AG09309 (cell line): ENCODE data around the gene PDE3B.

ENCODE experiments used
- DNase-seq: peaks from one replicate; pipeline ENCODE4 v3.0.0-alpha.2; 2010; ENCODE audit warnings: low read depth
- H3K4me3 ChIP-seq: 2 replicates; pipeline ENCODE4 v1.5.1; 2011; ENCODE audit warnings: mild to moderate bottlenecking, low read depth, low read length, moderate library complexity; ENCODE audit not compliant: control insufficient read depth
- CTCF ChIP-seq: IDR thresholded peaks from 2 replicates; pipeline ENCODE4 v1.5.1; 2011; ENCODE audit warnings: mild to moderate bottlenecking, low read depth, low read length, inconsistent platforms; ENCODE audit not compliant: insufficient read depth, control insufficient read depth; ENCODE audit errors: missing control alignments

PDE3B gene

GRCh38 chr11:14641801-14642200 is 1.8 kb upstream of the PDE3B start:
- no peak for DNase-seq
- TF ChIP-seq CTCF, result no peak
- no peak overlapping the region for H3K4me3 ChIP-seq

GRCh38 chr11:14642453-14642852 is 1.2 kb upstream of the PDE3B start:
- no peak overlapping the region for H3K4me3 ChIP-seq
- TF ChIP-seq CTCF, result no peak
- DNase-seq, result no peak

GRCh38 chr11:14642873-14643696 is 519 bp upstream of the PDE3B start:
- TF ChIP-seq CTCF, result no peak
- H3K4me3 ChIP-seq, result peak overlapping the region; percentile 57
- no peak for DNase-seq

- TF ChIP-seq CTCF, result no peak
- peak overlapping the region; percentile 57 for H3K4me3 ChIP-seq
- no peak for DNase-seq
These were observed 816 bp downstream of the PDE3B start for GRCh38 chr11:14644226-14645014.

- peak overlapping the region; percentile 57 for H3K4me3 ChIP-seq
- DNase-seq, result no peak
- TF ChIP-seq CTCF, result no peak
These were observed 1.7 kb downstream of the PDE3B start for GRCh38 chr11:14645015-14645912.
